Heart right ventricle (tissue), 16 donors: ENCODE measurements around the gene ARID5A. TPM values are rescaled to one million over a fixed set of nuclear protein-coding genes. Genes with fewer than 3 reads are reported as not detected.
"Not testable (repeated sequence)": the region's sequence is repeated elsewhere in the genome, so short reads cannot be mapped to it uniquely, and the experiment has no call there.

ENCODE experiments used
- ATAC-seq, 8 donors: fragments of 200-7000 bp; cut with Tn5 transposase; one replicate each; pipeline ENCODE4 v1.9.1; 2020; ENCODE audit warnings: mild to moderate bottlenecking in 8 of 8, moderate library complexity in 8 of 8, moderate number of reproducible peaks in 1 of 8
- DNase-seq, 2 donors: peaks; one replicate each; pipeline ENCODE4 v3.0.0-alpha.2; 2020
- H3K27ac ChIP-seq, 10 donors: fragments of 200-600 bp; sonication (generic) in 2 of 10; one replicate each; pipeline versions ENCODE4 v1.5.0 to v1.8.0; 2020 to 2022; ENCODE audit warnings: mild to moderate bottlenecking in 3 of 10
- H3K27me3 ChIP-seq, 7 donors: fragments of 200-600 bp; one replicate each; pipeline ENCODE4 v1.8.0; 2021 to 2022; ENCODE audit warnings: mild to moderate bottlenecking in 2 of 7
- H3K36me3 ChIP-seq, 9 donors: fragments of 200-600 bp; sonication (generic) in 1 of 9; one replicate each; pipeline versions ENCODE4 v1.5.0 to v1.8.0; 2020 to 2022; ENCODE audit warnings: mild to moderate bottlenecking in 2 of 9
- H3K4me1 ChIP-seq, 9 donors: fragments of 200-600 bp; sonication (generic) in 1 of 9; one replicate each; pipeline versions ENCODE4 v1.5.0 to v1.8.0; 2020 to 2022; ENCODE audit warnings: mild to moderate bottlenecking in 4 of 9
- H3K4me3 ChIP-seq, 10 donors: fragments of 200-600 bp; sonication (generic) in 2 of 10; one replicate each; pipeline versions ENCODE4 v1.5.0 to v1.8.0; 2020 to 2022; ENCODE audit warnings: mild to moderate bottlenecking in 7 of 10, moderate library complexity in 2 of 10
- H3K9me3 ChIP-seq, 11 donors: fragments of 200-600 bp in 10 of 11; sonication (generic) in 2 of 11; one replicate each; pipeline versions ENCODE4 v1.5.0 to v1.8.0; 2013 to 2022; ENCODE audit warnings: mild to moderate bottlenecking in 2 of 11, control low read depth in 1 of 11, moderate library complexity in 1 of 11
- CTCF ChIP-seq, 9 donors: fragments of 200-600 bp; sonication (generic) in 2 of 9; IDR thresholded peaks; one replicate each; pipeline versions ENCODE4 v1.5.0 to v1.8.0; 2021 to 2022; ENCODE audit warnings: antibody characterized with exemption in 9 of 9, mild to moderate bottlenecking in 5 of 9, moderate library complexity in 1 of 9
- WGBS, 2 donors: extraction: QIAGEN DNeasy Blood & Tissue Kit; methylation state at CpG; one replicate each; pipeline ENCODE4 v1.1.7; 2013; ENCODE audit warnings: inconsistent platforms in 1 of 2; 5-methylcytosine and 5-hydroxymethylcytosine counted together
- intact Hi-C, 10 donors: fragments of 100-400 bp; cut with DNase I; formaldehyde crosslinking; loops; one replicate each; pipeline versions ENCODE4 v1.11.1 to v1.14.2; 2022
- polyA plus RNA-seq, 2 donors: library from polyadenylated mRNA; stranded (reverse); fragments of 200-250 nt; gene quantifications; one replicate each; pipeline ENCODE4 v1.2.3, GENCODE V29; 2013
- total RNA-seq, 10 donors: library from RNA; stranded (reverse); fragmentation: NEBNext Ultra II Directional in 3 of 10; extraction: Animal tissue kit (Norgen Biotek cat#: 25700) in 3 of 10; gene quantifications; one replicate each; pipeline versions ENCODE4 v1.2.1 to v1.2.4, GENCODE V29; 2021 to 2023
- donor health status: Arrhythmogenic right ventricular cardiomyopathy.
- donor health status: ischemic (EF 13 %, LVEDD 7.1; RV severe dilation, severe dysfunction).
- donor health status: healthy with polysubstance abuse.
- donor health status: DM: no; HTN: yes; CAD: no.
- donor health status: DM: no; HTN: no; CAD: no.
- donor health status: ischemic (EF 25% LVEDD 6.9; RV normal size, moderate dysfunction).
- donor health status: ischemic (EF 25% LVEDD 5.7; RV mildly dilated, moderate dysfunction).
- donor health status: healthy.
- donor health status: DM: yes; HTN: yes; CAD: no.
- donor health status: Ischemic cardiomyopathy.
- donor health status: ischemic (EF 35%, LVEDD 5.7; RV mildly dilated, moderate dysfunction).
- donor health status: nonischemic (EF 11% LVEDD 7.7; RV severe dilation, severe dysfunction).
- donor health status: DM: yes; HTN: yes; CAD: no.
- donor health status: PGD.
- donor health status: ischemic (EF 29% LVEDD 5.4; RV normal size, mild dysfunction).
- donor health status: nonischemic (EF 23%, LVEDD 6.1; RV moderate dilation, normal function).

The ARID5A gene
- total and polyA plus RNA-seq, 12 donors: 12.0 to 121 (median 41.1) TPM

GRCh38 chr2:96551605-96552314 is 15.2 kb downstream of the ARID5A start:
- 94 to 96% methylated on average over 25 of the region's 25 CpGs for WGBS, 2 donors
- intact Hi-C loops: loop anchor here in 2 of 10 donors (1.0 to 5.0 kb wide), 2 partner anchors 79 to 96 kb away; no protein-coding TSS in a partner anchor
- H3K27ac ChIP-seq: no peak overlapping the region
- H3K27me3 ChIP-seq: no peaks in the 10 kb centered on the region
- H3K36me3 ChIP-seq: peaks cover 7 to 66% (median 55%) of the 10 kb centered on the region in 9 donors
- H3K9me3 ChIP-seq: no peaks in the 10 kb centered on the region
- ATAC-seq (no peak), DNase-seq (no peak)
- peaks cover 6 to 34% (median 12%) of the 10 kb centered on the region in 9 donors for H3K4me1 ChIP-seq
- no peak for TF ChIP-seq CTCF (IDR thresholded peaks at IDR 0.05)
- H3K4me3 ChIP-seq: no peak overlapping the region

- H3K9me3 ChIP-seq: no peaks in the 10 kb centered on the region
- no peak overlapping the region for H3K4me3 ChIP-seq
- no peaks in the 10 kb centered on the region for H3K27me3 ChIP-seq
- no peak overlapping the region for H3K27ac ChIP-seq
- DNase-seq (no peak), ATAC-seq (no peak)
- 86% methylated on average over 18 of the region's 18 CpGs for WGBS, 2 donors
- no peak for TF ChIP-seq CTCF (IDR thresholded peaks at IDR 0.05)
- H3K36me3 ChIP-seq: peaks cover 7 to 58% (median 49%) of the 10 kb centered on the region in 9 donors
- H3K4me1 ChIP-seq: peaks cover 6 to 26% (median 12%) of the 10 kb centered on the region in 9 donors
- intact Hi-C loops: loop anchor here in 2 of 10 donors (1.0 to 5.0 kb wide), 2 partner anchors 80 to 97 kb away; no protein-coding TSS in a partner anchor
Measured at GRCh38 chr2:96552315-96553175, 16.0 kb downstream of the ARID5A start.

- 90 to 94% methylated on average over 16 of the region's 16 CpGs for WGBS, 2 donors
- DNase-seq (no peak), ATAC-seq (peak in 4 of 8 donors; percentile 1 to 8 (median 6))
- no peaks in the 10 kb centered on the region for H3K27me3 ChIP-seq
- peaks cover 7 to 50% (median 41%) of the 10 kb centered on the region in 9 donors for H3K36me3 ChIP-seq
- no peaks in the 10 kb centered on the region for H3K9me3 ChIP-seq
- H3K4me1 ChIP-seq: peaks cover 6 to 18% (median 12%) of the 10 kb centered on the region in 9 donors
- H3K4me3 ChIP-seq: no peak overlapping the region
- intact Hi-C loops: loop anchor here in 1 of 10 donors (5.0 kb wide), 1 partner anchor 81 kb away; no protein-coding TSS in a partner anchor
- no peak for TF ChIP-seq CTCF (IDR thresholded peaks at IDR 0.05)
- no peak overlapping the region for H3K27ac ChIP-seq
Measured at GRCh38 chr2:96553176-96553956, 16.8 kb downstream of the ARID5A start.

GRCh38 chr2:96553957-96554292 is 17.4 kb downstream of the ARID5A start:
- Histone ChIP-seq H3K36me3 (peaks cover 7 to 44% (median 36%) of the 10 kb centered on the region in 9 donors), H3K27ac (peak overlapping the region in 1 of 10 donors; percentile 21), H3K4me1 (peaks cover 6 to 15% (median 12%) of the 10 kb centered on the region in 9 donors), H3K4me3 (peak overlapping the region in 2 of 10 donors; percentile 10 to 25)
- 49 to 52% methylated on average over 9 of the region's 9 CpGs for WGBS, 2 donors
- not testable (repeated sequence) for DNase-seq, H3K9me3 ChIP-seq, H3K27me3 ChIP-seq
- intact Hi-C loops: loop anchor here in 2 of 10 donors (1.0 to 5.0 kb wide), 2 partner anchors 27 to 82 kb away; no protein-coding TSS in a partner anchor
- ATAC-seq: peak in 1 of 8 donors; percentile 14
